Daoy (cell line): Measurements from ENCODE around the gene ZC3H12C. TPM values are rescaled to one million over a fixed set of nuclear protein-coding genes. Genes with fewer than 3 reads are reported as not detected.

Experiments used
- DNase-seq: peaks from one replicate; pipeline ENCODE4 v3.0.0-alpha.2; 2015; ENCODE audit warnings: low read depth
- total RNA-seq: library from RNA; depleted of rRNA; stranded (reverse); fragments of >200 nt; shearing (Covaris generic); gene quantifications from 2 replicates; pipeline ENCODE4 v1.2.3, GENCODE V29; 2014

Gene ZC3H12C
- total RNA-seq, 1 experiment from 2014 or later, result 3.8 TPM

DNA sequence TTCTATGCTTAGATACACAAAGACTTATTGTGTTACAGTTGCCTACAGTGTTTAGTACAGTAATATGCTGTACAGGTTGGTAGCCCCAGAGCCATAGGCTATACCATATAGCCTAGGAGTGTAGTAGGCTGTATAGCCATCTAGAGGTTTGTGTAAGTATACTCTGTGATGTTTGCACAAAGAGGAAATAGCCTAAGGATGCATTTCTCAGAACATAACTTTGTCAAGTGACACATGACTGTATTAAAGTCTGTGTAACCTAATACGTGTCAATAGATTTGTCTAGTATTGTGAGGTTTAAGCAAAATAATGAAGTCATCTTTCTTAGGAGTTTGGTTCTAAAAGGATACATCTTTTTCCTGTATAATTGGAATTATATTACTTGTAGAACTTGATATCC, 5.5 kb downstream of the ZC3H12C start:
- no peak for DNase-seq

DNA sequence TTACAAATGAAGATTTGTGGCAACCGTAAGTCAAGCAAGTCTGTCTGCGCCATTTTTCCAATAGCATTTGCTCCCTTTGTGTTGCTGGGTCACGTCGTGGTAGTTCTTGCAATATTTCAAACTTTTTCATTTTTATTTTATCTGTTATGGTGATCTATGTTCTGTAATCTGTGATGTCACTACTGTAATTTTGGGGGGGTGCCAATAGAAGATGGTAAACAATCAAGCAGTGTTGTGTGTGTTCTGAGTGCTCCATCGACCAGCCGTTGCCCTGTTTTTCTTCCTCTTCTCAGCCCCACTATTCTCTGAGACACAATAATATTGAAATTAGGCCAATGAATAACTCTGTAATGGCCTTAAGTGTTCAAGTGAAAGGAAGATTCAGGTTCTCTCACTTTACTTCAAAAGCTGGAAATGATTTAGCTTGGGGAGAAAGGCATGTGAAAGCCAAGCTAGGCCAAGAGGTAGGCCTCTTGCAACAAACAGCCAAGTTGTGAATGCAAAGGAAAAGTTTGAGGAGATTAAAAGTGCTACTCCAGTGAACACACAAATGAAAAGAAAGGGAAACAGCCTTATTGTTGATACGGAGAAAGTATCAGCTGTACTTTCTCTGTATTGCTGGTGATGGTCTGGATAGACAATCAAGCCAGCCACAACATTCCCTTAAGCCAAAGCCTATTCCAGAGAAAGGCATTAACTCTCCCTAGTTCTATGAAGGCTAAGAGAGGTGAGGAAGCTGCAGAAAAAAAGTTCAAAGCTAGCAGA, 7.5 kb downstream of the ZC3H12C start:
- no peak for DNase-seq

DNA sequence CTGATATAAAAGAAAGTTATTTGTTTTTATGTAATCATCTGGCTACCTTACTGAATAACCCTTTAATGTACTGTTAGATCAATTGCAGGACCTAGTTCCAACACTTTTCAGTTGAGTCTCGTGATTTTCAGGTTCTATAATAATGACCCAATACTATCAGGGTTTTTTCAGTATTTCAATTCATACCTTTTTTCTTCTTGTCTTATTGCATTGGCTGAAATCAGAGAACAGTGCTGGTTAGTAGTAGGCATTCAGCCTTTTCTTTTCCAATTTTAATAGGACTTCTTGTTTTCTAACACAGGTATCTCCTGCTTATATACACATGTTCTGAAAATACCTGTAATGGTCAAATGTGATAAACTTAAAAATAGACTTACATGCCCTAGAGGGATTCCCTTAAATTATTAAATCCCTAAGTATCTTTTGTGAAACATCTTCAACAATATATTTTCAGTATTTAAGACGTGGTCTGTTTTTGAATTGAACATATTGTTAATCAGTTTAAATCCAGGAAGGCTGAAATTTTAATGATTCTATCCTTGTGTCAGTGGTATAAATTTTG, 13.6 kb downstream of the ZC3H12C start:
- no peak for DNase-seq

DNA sequence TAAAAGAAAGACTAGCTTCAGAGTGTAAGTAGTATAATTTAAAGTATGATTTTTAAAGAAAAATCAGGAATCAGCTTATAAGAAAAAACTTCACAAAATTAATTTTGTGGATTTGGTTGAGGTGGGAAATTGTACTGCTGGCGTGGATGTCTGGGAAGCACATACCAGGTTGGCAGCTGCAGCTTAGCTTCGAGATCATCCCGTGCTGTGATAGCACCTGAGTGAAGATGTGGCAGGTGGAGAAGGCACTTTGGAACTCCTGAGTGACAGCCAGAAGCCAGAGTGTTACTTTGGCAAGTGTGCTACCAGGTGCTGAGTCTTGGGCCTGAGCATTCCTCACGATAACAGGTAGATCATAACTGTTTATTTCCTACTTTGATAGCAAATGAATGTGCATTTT, 17.7 kb downstream of the ZC3H12C start:
- DNase-seq, result no peak

DNA sequence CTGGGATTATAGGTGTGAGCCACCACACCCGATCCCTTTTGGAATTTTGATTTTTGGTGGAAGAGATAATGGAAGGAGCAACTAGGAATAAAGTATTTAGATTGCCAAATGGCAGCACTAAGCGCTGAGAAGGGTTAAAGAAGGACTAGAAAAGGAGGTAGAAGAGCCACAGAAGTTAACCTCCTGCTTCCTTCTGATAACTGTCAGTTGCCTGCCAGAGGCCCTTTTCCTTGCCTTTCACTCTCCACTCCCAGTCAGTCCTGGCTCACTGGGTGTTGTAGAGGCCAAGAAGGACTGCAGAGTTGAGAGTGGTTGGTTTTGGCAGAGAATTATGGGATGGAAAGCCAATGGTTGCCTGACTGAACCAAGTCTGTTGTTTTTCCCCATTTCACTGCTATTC, 19.3 kb downstream of the ZC3H12C start:
- no peak for DNase-seq

DNA sequence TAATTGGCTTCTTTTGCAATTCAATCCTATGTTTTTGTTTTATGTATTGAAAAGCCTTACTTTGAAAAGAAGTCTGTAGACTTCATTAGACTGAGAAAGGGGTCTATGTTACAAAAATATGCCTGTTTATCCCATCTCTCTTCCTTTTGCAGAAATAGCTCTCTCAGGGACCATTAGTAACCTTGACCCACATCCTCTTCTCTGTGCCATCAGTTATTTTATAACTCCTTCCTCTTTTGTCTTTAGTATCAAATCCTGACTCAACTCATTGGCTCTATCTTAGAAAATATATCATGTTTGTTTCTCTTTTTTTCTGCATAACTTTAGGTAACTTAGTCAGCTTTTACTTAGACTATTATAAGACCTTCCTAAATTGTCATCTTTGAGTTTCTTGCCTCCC, 20.3 kb downstream of the ZC3H12C start:
- DNase-seq, result no peak

DNA sequence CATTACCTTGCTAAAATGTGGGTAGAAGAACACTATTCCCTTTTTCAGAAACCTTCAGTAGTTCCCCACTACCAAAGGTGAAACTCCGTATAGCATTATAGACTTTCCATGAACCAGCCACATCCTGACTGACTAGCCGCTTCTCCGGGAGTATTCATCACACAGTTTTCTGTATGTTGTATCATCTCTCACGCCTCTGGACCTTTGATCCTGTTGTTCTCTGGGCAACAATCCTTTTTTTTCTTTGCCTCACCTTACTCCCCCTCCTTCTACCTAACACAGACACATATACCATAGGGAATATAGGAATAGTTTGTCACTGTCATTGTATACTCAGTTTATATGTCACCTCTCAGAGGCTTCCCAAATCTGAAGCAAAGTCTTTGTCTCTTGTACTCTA, 20.8 kb downstream of the ZC3H12C start:
- DNase-seq, result no peak

DNA sequence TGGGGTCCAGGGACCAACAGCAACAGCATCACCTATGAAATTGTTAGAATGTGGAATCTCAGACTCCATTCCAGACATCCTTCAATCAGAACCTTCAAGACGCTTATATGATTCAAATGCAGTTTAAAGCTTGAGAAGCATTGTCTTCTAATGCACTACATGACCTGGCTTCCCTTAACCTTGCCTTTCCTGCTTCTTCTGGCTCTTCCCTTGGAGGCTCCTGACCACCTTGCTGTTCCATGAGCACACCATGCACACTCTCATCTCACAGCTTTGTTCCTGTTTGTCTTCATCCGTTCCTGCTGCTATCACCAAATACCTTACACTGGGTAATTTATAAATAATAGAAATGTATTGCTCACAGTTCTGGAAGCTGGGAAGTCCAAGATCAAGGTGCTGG, 26.1 kb downstream of the ZC3H12C start:
- no peak for DNase-seq

DNA sequence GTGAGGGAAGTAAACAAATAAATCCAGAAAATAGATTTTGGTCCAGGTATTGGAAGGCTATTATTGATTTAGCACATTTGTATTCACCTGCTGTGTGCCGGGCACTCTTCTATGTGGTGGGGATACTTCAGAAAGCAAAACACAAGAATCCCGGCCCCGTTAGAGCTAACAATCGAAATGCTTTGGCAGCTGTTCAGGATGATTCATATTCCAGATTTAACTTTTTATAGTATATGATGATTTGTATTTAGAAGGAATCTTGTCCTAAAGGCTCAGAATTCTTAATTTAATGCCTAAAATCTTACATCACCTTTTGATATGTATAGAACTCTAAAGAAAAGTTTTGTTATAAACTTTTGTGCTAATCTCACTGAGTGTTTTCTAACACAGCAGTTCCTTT, 28.0 kb downstream of the ZC3H12C start:
- peak; percentile 21 for DNase-seq

DNA sequence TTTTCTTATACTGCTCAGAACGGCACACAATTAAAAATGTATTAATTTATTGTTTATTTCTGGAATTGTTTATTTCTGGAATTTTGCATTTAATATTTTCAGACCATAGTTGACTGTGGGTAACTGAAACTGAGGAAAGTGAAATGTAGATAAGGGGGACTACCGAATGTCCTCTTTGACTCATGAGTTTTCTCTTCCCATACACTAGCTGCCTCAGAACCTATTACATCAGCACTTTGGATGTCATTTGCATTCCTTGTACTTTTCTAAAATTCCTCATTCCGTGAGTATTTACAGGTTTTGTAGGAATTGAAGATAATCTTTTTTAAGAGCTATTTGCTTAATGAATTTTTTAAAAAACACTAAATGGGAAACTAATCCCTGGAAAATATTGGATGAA, 29.8 kb downstream of the ZC3H12C start:
- no peak for DNase-seq

DNA sequence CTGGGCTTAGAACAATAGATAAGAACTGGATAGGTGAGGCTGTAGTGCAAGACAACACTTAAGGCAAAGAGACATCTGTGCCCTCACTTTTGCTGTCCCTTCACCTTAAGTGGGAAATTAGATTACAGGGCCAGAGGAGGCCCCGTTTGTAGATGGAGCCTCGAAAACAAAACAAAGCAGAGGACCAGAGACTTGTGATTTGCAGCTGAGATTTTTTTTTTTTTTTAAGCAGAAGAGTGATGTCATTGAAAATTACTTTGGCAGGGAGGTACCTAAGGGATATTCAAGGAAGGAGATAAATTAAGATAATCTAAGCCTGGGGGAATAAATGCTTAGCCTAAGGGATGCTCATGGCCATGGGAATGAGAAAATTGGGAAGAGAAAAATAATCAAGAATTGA, 31.4 kb downstream of the ZC3H12C start:
- DNase-seq, result no peak

DNA sequence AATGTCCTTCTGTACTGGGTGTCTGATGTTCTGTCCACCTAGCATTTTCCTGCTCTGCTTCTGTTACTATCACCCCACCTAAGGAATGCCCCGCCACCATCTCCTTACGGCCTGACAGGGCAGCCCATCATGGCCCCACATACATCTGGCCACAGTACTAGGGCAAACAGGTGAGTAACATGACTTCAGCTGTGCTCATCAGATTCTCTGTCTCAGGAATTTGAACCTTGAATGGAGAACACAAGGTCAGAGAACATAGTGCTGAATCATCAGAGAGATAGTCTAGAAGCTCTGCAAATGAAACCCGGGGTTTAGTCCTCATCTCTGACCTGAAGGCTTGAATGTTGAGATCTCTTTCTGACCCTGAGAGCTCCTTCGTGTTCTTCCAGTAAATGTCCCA, 32.4 kb downstream of the ZC3H12C start:
- DNase-seq, result peak; percentile 13

DNA sequence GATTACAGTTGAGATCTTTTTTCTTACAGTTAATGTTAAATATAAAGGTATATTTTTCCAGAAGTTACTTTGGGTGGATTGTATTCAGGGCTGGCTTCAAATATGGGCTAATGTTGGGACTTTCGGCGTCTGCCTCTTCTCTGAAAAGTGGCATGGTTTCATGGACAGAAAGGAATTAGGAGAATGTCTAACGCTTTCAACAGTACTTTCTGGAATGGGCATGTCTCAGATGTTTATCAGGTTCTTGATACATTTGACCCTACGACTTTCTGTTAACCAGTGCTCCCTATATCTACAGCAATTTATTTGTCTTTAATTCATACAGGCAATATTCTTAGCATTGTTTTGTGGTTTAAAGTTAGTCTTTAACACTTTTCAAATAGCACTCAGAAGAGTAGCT, 33.7 kb downstream of the ZC3H12C start:
- DNase-seq, result no peak

DNA sequence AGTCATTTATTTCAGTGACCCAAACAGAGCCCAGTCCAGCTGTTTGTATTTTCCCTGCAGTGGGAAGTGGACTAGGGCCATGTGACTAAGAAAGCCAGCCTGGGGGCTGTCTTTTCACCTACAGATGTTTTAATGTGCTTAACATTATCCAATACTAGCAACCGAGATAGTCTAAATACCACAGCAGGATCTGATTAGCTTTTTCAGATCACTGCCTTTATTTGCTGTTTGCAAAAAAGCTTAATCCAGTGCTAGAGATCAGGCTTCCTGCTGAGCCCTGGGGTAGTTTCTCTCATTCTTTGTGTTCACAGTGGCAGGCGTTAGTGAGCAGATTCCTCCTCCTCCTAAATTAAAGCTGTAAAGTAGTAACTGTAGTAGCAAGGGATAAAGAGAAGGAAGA, 35.0 kb downstream of the ZC3H12C start:
- no peak for DNase-seq

DNA sequence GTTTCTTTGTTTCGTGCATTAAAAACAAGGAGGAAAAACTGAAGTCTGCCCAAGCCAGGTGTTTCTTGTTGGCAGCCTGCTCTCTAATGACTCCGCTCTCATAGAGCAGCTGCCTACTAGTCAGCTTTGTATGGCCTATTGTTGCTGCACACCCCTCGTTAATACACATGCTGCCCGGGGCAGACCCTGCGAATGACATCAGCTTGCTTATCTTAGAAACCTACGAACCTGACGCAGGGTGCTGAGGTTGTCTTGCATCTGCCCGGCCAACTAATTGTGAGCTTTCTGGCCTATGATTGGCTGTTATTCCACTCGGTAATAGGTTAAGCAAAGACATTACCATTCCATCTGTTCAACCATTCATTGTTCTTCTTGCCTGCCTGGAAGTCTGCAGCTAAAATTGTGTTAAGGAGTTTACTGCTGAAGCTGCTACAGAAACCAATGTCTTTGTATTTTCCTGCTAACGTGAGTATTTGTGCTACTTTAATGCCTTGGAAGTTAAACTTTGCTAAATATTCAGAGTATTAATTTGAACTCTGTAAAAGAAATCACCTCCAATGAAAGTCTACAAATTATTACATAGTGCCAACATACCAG, 37.5 kb downstream of the ZC3H12C start:
- no peak for DNase-seq

DNA sequence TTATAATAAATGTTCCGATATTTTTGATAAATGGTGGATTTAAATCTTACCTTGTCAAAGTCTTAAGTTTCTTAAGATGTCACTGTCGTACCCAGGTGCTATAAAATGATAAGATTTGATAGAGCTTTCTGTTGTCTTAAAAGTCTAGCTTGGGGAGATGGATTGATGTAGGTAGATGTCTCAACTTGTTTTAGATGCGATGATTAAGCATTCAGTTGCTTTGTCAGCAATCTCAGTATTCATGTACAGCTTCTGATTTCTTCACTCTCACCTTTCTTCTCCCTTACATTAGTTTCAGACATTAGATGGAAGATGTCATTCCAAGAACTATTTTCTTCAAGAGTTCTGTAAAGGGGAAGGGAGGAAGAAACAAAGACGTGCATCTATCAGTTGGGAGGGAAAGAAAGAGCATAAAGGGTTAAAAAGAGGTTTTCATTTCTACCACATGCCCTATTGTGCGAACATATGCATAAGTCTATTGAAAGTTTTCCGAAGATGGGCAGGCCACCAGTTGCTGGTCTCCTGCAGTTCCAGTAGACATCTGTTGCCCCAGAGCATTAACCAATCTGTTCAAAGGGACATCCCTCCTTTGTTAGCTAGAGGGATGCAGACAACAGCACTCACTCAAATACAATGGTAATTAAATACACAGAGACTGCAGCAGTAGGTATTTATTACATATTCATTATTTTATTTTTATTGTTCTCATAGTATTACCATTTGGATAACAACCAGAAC, 38.4 kb downstream of the ZC3H12C start:
- no peak for DNase-seq

DNA sequence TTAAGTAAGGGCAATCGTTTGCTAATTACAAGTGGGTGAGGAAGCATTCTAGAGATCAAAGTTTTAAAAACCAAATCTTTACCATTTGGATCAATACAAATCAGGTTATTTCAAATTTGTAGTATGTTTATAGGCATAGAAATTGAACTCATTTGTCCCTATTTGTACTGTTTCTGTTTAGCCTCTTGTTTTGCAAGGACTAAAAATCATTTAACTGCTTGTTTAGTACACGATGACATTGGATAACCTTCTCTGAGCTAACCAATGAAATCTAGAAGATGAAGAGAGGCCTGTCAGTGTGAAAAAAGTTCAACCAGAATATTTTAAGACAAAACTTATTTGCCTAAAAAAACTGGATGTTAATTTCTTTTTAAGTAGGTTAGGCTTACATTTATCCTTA, 40.0 kb downstream of the ZC3H12C start:
- no peak for DNase-seq

DNA sequence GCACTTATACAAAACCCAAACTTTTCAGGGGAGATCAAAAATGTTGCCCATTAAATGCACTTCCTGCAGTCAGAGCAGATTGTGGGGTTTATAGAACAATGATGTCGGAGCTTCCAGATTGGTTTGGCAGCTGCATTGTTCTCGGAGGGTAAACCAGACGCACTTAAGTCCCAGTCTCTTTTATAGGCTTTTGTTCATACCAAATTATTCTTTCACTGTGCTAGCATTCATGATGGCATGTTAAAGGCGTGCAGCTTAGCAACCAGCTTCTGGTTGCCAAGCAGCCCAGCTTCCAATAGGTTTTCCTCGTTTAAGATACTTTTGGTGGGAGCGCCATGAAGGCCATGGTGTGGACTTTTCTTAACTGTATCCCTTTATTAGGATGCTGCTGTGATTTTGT, 40.9 kb downstream of the ZC3H12C start:
- DNase-seq, result no peak

DNA sequence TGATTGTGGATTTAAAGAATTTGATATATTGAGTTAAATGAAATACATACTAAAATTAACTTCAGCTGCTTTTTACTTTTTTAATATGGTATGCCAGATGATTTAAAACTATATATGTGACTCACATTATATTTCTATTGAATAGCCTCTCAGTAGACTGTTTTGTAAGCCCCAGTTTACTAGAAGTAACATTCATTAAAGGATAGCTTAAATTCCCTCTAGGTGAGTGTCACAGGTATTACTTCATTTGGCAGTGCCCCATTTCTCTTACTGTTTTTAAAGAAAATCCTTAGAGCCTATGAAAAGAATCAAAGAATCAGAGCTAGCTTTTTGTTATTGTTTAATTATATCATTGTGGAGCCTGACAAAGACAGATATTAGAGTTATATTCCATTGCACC, 48.6 kb downstream of the ZC3H12C start:
- no peak for DNase-seq

DNA sequence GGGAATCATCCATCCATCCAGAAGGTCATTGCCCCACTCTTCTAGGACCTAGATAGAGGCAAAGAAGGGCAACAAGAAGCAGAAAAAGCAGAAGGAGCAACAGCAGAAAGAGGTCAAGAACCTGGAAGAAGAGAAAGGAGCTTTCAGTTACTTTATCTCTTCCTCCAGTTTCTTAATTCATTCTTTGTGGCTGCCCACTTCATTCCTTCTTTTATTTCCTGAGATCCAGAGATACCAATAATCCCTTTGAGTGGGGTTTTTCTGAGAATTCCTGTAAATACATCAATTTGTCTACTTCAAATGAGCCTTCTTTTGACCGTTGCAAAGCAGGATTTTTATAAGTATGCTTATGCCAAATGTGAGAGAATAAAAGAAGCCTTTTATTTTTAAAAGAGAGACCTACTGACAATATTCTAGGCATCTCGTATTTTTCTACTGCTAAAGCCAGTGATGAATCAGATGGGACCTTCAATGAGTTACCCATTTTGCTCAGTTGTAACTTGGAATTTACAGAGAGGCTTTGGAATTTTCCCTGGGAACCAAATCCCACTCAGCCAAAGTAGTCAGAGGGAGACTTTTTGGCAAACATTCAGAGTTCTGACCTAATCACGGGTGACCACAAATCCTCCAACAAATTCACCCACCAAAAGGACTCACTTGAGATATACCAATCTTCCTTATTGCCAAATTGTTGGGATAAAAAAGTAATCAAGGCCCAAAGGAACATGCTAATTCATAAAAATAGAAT, 54.9 kb downstream of the ZC3H12C start:
- DNase-seq, result peak; percentile 48

DNA sequence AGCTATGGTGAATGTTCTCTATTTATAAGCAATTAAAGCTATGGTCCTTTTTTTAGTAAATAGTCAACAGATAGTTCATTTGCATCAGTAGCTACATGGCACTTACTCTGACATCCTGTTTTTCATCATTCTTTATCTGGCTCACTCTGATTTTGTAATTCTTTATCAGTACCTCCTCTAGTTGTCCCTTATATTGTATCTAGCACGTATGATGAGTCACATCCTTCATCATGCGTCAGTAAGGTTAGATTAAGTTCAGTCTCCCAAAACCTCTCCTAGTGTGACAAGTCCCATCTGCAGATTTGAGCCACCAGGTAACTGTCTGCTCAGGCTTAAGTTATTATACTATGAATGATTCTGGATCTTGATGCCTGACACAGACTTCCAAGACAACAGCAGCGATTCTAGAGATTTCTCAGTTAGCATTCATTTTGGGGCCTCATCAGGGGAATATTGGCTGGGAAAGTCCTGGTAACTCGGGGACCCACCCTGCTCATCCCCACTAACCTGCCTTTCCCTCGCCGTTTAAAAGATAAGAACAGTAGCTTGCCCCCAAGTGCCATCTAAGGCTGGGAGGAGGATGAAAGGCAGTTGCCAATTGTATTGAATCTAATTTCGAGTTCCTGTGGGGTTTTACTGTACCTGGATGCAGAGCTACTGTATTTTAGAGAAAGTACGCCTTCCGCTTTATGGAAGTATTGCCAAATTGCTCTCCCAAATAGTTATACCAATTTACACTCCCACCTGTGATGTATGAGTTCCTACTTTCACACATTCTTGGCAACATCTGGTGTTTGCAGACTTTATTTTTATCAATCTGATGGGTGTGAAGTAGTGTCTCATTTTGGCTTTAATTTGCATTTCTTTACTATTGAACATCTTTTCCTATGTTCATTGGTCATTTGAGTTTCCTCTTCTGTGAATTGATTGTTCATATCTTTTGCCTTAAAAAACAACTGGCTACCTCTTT, 55.9 kb downstream of the ZC3H12C start:
- peak; percentile 61 for DNase-seq
